PC-3 (cell line): ENCODE measurements around the gene TMEM121B. TPM values are rescaled to one million over a fixed set of nuclear protein-coding genes. Genes with fewer than 3 reads are reported as not detected.

Experiments used
- ATAC-seq: fragments of 200-7000 bp; cut with Tn5 transposase; 2 replicates; pipeline ENCODE4 v1.9.1; 2020; ENCODE audit warnings: mild to moderate bottlenecking, moderate library complexity
- BruUV-seq: library from RNA; stranded (reverse); fragments of 400-500 nt; replicated peaks from 2 replicates; lab custom pipeline; 2021; lab: Mats Ljungman, UMichigan
- CTCF ChIA-PET: fragments of 300-600 bp; sonication (Branson Sonifier 250); formaldehyde crosslinking; loops from one replicate; lab custom pipeline; 2022; ENCODE audit warnings: antibody characterized with exemption; lab: Charles Lee
- POLR2A ChIA-PET: fragments of 300-600 bp; sonication (Branson Sonifier 250); formaldehyde crosslinking; loops from one replicate; lab custom pipeline; 2022; ENCODE audit warnings: antibody characterized with exemption; ENCODE audit not compliant: unreplicated experiment; lab: Charles Lee
- DNase-seq: peaks from one replicate; pipeline ENCODE4 v3.0.0-alpha.2; 2015
- H2AFZ ChIP-seq: fragments of 300-600 bp; sonication (generic); 2 replicates; pipeline ENCODE4 v1.6.0; 2016; ENCODE audit warnings: antibody characterized with exemption, low read length
- H3F3A ChIP-seq: fragments of 300-600 bp; sonication (generic); one replicate; pipeline ENCODE4 v1.6.0; 2017; ENCODE audit warnings: antibody characterized with exemption, low read length, control low read depth, mild to moderate bottlenecking; ENCODE audit not compliant: unreplicated experiment
- H3K27ac ChIP-seq: fragments of 300-600 bp; sonication (generic); 2 replicates; pipeline ENCODE4 v1.5.1; 2016; ENCODE audit warnings: mild to moderate bottlenecking, low read length
- H3K27me3 ChIP-seq: fragments of 300-600 bp; sonication (generic); 2 replicates; pipeline ENCODE4 v1.6.1; 2016; ENCODE audit warnings: low read length, mixed read lengths
- H3K36me3 ChIP-seq: fragments of 300-600 bp; sonication (generic); 2 replicates; pipeline ENCODE4 v1.6.1; 2016; ENCODE audit warnings: low read depth, mixed run types, low read length, mixed read lengths
- H3K4me1 ChIP-seq: fragments of 300-600 bp; sonication (generic); 2 replicates; pipeline ENCODE4 v1.5.1; 2016; ENCODE audit warnings: low read length; ENCODE audit not compliant: insufficient read depth
- H3K4me2 ChIP-seq: fragments of 300-600 bp; sonication (generic); 2 replicates; pipeline ENCODE4 v1.6.0; 2016; ENCODE audit warnings: low read length
- H3K4me3 ChIP-seq: fragments of 300-600 bp; sonication (generic); 2 replicates; pipeline ENCODE4 v1.5.1; 2016; ENCODE audit warnings: mild to moderate bottlenecking, low read length, mixed read lengths
- H3K79me2 ChIP-seq: fragments of 300-600 bp; sonication (generic); 2 replicates; pipeline ENCODE4 v1.6.1; 2017; ENCODE audit warnings: low read length, mixed read lengths
- H3K9ac ChIP-seq: fragments of 300-600 bp; sonication (generic); 2 replicates; pipeline ENCODE4 v1.6.0; 2016; ENCODE audit warnings: mild to moderate bottlenecking, low read length
- H3K9me2 ChIP-seq: fragments of 300-600 bp; sonication (generic); replicated peaks from 2 replicates; pipeline ENCODE4 v1.6.1; 2016; ENCODE audit warnings: mixed run types, low read length, mixed read lengths
- H3K9me3 ChIP-seq: fragments of 300-600 bp; sonication (generic); 2 replicates; pipeline ENCODE4 v1.6.1; 2016; ENCODE audit warnings: low read length, mixed read lengths
- H4K20me1 ChIP-seq: fragments of 300-600 bp; sonication (generic); 2 replicates; pipeline ENCODE4 v1.6.1; 2016; ENCODE audit warnings: low read length, mixed read lengths
- EZH2 ChIP-seq: fragments of 300-600 bp; sonication (generic); IDR thresholded peaks from one replicate; pipeline ENCODE4 v1.6.1; 2017; ENCODE audit warnings: antibody characterized with exemption, mild to moderate bottlenecking, low read length; ENCODE audit not compliant: unreplicated experiment
- EZH2phosphoT487 ChIP-seq: fragments of 300-600 bp; sonication (generic); IDR thresholded peaks from 2 replicates; pipeline ENCODE4 v1.6.1; 2018; ENCODE audit warnings: mild to moderate bottlenecking, antibody characterized with exemption, low read length, borderline replicate concordance
- intact Hi-C: fragments of 100-400 bp; cut with micrococcal nuclease; formaldehyde crosslinking; loops from 2 replicates; pipeline ENCODE4 v1.9.0; 2023
- total RNA-seq: library from RNA; depleted of rRNA; stranded (reverse); fragments of >200 nt; gene quantifications from 2 replicates; pipeline ENCODE4 v1.2.3, GENCODE V29; 2014
- TF ChIP-seq, protein P1 (sequence below): fragments of 300-600 bp; sonication (generic); conservative IDR thresholded peaks from 2 replicates; pipeline ENCODE4 v1.5.1; 2017; ENCODE audit warnings: antibody characterized with exemption, low read depth, mild to moderate bottlenecking, low read length

Gene TMEM121B
- total RNA-seq, 1 experiment from 2014 or later = 0.11 TPM

DNA sequence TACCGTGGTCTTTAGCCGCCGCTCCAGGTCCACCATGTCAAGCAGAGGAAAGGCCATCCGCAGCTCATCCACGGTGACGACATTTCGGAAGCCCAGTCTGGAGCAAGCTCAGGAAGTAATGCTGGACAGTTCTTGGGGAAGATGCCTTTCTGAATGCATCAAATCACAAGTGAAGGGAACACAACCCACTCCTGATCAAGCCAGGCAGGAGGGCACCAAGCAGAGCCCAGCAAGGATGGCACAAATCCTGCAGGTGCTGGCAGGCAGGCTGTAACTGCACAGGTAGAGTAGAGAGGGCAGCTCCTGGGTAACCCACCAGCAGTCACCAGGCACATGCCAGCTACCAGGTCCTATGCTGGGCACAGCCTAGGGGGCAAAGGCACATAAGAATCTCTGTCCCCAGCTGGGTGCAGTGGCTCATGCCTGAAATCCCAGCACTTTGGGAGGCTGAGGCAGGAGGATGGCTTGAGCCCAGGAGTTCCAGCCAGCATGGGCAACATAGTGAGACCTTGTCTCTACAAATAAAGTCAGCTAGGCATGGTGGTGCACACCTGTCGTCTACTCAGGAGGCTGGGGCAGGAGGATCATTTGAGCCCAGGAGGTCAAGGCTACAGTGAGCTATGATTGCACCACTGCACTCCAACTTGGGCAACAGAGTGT lies 24.0 kb upstream of the TMEM121B start:
- ATAC-seq (no peak), DNase-seq (no peak)
- no peak overlapping the region for H3K27ac ChIP-seq
- no peaks in the 10 kb centered on the region for H3K27me3 ChIP-seq
- H3K4me3 ChIP-seq = no peak overlapping the region
- intact Hi-C loops = no loop called here
- H3K9me2 ChIP-seq = no peaks in the 10 kb centered on the region
- H3F3A ChIP-seq = no peaks in the 10 kb centered on the region
- no peaks in the 10 kb centered on the region for H3K9me3 ChIP-seq
- H3K4me2 ChIP-seq = no peak overlapping the region
- BruUV-seq = no TSS peak
- ChIA-PET POLR2A (no interaction called here), CTCF (no interaction called here)
- no peak overlapping the region for H2AFZ ChIP-seq
- no peaks in the 10 kb centered on the region for H4K20me1 ChIP-seq
- no peaks in the 10 kb centered on the region for H3K4me1 ChIP-seq
- H3K36me3 ChIP-seq = 0 out of 2 replicates have a peak, but pooled peaks cover 3% of the 10 kb centered on the region
- no peak overlapping the region for H3K9ac ChIP-seq
- peaks cover 14% of the 10 kb centered on the region for H3K79me2 ChIP-seq
- no peak for TF ChIP-seq EZH2phosphoT487
- TF ChIP-seq, protein P1, sequence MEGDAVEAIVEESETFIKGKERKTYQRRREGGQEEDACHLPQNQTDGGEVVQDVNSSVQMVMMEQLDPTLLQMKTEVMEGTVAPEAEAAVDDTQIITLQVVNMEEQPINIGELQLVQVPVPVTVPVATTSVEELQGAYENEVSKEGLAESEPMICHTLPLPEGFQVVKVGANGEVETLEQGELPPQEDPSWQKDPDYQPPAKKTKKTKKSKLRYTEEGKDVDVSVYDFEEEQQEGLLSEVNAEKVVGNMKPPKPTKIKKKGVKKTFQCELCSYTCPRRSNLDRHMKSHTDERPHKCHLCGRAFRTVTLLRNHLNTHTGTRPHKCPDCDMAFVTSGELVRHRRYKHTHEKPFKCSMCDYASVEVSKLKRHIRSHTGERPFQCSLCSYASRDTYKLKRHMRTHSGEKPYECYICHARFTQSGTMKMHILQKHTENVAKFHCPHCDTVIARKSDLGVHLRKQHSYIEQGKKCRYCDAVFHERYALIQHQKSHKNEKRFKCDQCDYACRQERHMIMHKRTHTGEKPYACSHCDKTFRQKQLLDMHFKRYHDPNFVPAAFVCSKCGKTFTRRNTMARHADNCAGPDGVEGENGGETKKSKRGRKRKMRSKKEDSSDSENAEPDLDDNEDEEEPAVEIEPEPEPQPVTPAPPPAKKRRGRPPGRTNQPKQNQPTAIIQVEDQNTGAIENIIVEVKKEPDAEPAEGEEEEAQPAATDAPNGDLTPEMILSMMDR = no peak
- TF ChIP-seq EZH2 = no peak

DNA sequence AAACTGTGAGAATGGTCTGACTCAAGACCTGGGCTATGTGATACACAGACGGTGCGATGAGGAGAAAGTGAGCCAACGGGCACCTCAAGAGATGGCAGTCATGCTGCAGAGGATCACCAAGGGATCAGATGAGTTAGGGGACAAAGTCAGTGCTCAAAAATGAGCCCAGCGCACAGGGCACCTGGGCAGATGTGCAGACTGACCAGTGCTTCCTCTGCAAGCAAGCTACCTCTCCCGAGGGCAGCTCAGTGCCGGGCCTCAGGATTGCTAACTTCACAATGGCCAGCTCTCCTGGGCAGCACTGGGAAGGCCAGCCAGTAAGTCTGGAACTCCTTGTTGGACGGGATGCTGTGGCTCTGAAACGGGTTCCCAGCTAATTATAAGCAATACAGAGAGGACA lies 22.7 kb upstream of the TMEM121B start:
- CTCF ChIA-PET = no interaction called here
- H3K4me3 ChIP-seq = no peak overlapping the region

GRCh38 chr22:17143101-17143500 lies 21.9 kb upstream of the TMEM121B start:
- ChIA-PET CTCF (no interaction called here), POLR2A (no interaction called here)
- BruUV-seq = no TSS peak
- Histone ChIP-seq H3K27me3 (no peaks in the 10 kb centered on the region), H4K20me1 (no peaks in the 10 kb centered on the region), H3K9ac (no peak overlapping the region), H3K4me3 (no peak overlapping the region), H3K9me2 (no peaks in the 10 kb centered on the region), H3K27ac (no peak overlapping the region), H3K9me3 (no peaks in the 10 kb centered on the region), H3K36me3 (peaks cover 3% of the 10 kb centered on the region; the same call in 1 of the 2 replicates), H3K4me2 (no peak overlapping the region), H3F3A (no peaks in the 10 kb centered on the region), H3K4me1 (no peaks in the 10 kb centered on the region), H2AFZ (no peak overlapping the region), H3K79me2 (no peaks in the 10 kb centered on the region)
- DNase-seq (no peak), ATAC-seq (no peak)
- TF ChIP-seq EZH2phosphoT487 (no peak), EZH2 (no peak)
- TF ChIP-seq, protein P1 = no peak
- intact Hi-C loops = no loop called here

More for the DNA sequence above, 22.7 kb upstream of the TMEM121B start:
- Histone ChIP-seq H3F3A (no peaks in the 10 kb centered on the region), H2AFZ (no peak overlapping the region), H4K20me1 (no peaks in the 10 kb centered on the region), H3K4me2 (no peak overlapping the region), H3K36me3 (peaks cover 3% of the 10 kb centered on the region; the same call in 1 of the 2 replicates), H3K4me1 (no peaks in the 10 kb centered on the region), H3K9me2 (no peaks in the 10 kb centered on the region), H3K9me3 (no peaks in the 10 kb centered on the region), H3K79me2 (0 out of 2 replicates have a peak, but pooled peaks cover 1% of the 10 kb centered on the region), H3K27me3 (no peaks in the 10 kb centered on the region), H3K9ac (no peak overlapping the region), H3K27ac (no peak overlapping the region)
- no TSS peak for BruUV-seq
- TF ChIP-seq, protein P1 = no peak
- TF ChIP-seq EZH2phosphoT487 (no peak), EZH2 (no peak)
- no peak for DNase-seq
- no peak for ATAC-seq
- intact Hi-C loops = no loop called here
- POLR2A ChIA-PET = no interaction called here
